GM10847 (cell line): ENCODE results near the gene BTBD3.

ENCODE experiments used
- POLR2A ChIP-seq: IDR thresholded peaks from 2 replicates; pipeline ENCODE4 v1.6.1; 2011; ENCODE audit not compliant: insufficient read length; ENCODE audit errors: extremely low read depth

BTBD3 gene

GRCh38 chr20:11905460-11906179 is 12.1 kb upstream of the BTBD3 start:
- TF ChIP-seq POLR2A = no peak

- no peak for TF ChIP-seq POLR2A
Observed at GRCh38 chr20:11906626-11907480, 10.8 kb upstream of the BTBD3 start.

- TF ChIP-seq POLR2A = no peak
Observed at GRCh38 chr20:11907621-11908020, 10.1 kb upstream of the BTBD3 start.

GRCh38 chr20:11912013-11912658 is 5.6 kb upstream of the BTBD3 start:
- no peak for TF ChIP-seq POLR2A

- no peak for TF ChIP-seq POLR2A
Observed at GRCh38 chr20:11912659-11913415, 4.9 kb upstream of the BTBD3 start.

- TF ChIP-seq POLR2A = no peak
Observed at GRCh38 chr20:11918391-11918845, 725 bp downstream of the BTBD3 start.

GRCh38 chr20:11918981-11919380 is 1.3 kb downstream of the BTBD3 start:
- TF ChIP-seq POLR2A = no peak

GRCh38 chr20:11919581-11919980 is 1.9 kb downstream of the BTBD3 start:
- no peak for TF ChIP-seq POLR2A

- no peak for TF ChIP-seq POLR2A
Observed at GRCh38 chr20:11920083-11920482, 2.4 kb downstream of the BTBD3 start.

GRCh38 chr20:11921321-11921720 is 3.6 kb downstream of the BTBD3 start:
- TF ChIP-seq POLR2A = no peak

- no peak for TF ChIP-seq POLR2A
Observed at GRCh38 chr20:11922561-11922960, 4.9 kb downstream of the BTBD3 start.

- TF ChIP-seq POLR2A = no peak
Observed at GRCh38 chr20:11924923-11925322, 7.2 kb downstream of the BTBD3 start.

- no peak for TF ChIP-seq POLR2A
Observed at GRCh38 chr20:11926292-11926998, 8.8 kb downstream of the BTBD3 start.

GRCh38 chr20:11929947-11930346 is 12.3 kb downstream of the BTBD3 start:
- TF ChIP-seq POLR2A = no peak
